IMR-90 (cell line): ENCODE results near the gene ADIG.

Experiments used
- MAZ ChIP-seq: IDR thresholded peaks from 2 replicates; pipeline ENCODE4 v1.6.1; 2012; ENCODE audit warnings: low read depth, mild to moderate bottlenecking, low read length, improper control_type of control experiment, moderate library complexity, borderline replicate concordance
- POLR2A ChIP-seq: IDR thresholded peaks from 2 replicates; pipeline ENCODE4 v1.6.1; 2012; ENCODE audit warnings: mild to moderate bottlenecking, low read depth, low read length
- TF ChIP-seq, protein P1 (sequence below): conservative IDR thresholded peaks from 2 replicates; pipeline ENCODE4 v1.5.1; 2012; ENCODE audit warnings: mild to moderate bottlenecking, low read depth, low read length, improper control_type of control experiment

GRCh38 chr20:38620441-38620840 is 39.4 kb downstream of the ADIG start:
- TF ChIP-seq, protein P1, sequence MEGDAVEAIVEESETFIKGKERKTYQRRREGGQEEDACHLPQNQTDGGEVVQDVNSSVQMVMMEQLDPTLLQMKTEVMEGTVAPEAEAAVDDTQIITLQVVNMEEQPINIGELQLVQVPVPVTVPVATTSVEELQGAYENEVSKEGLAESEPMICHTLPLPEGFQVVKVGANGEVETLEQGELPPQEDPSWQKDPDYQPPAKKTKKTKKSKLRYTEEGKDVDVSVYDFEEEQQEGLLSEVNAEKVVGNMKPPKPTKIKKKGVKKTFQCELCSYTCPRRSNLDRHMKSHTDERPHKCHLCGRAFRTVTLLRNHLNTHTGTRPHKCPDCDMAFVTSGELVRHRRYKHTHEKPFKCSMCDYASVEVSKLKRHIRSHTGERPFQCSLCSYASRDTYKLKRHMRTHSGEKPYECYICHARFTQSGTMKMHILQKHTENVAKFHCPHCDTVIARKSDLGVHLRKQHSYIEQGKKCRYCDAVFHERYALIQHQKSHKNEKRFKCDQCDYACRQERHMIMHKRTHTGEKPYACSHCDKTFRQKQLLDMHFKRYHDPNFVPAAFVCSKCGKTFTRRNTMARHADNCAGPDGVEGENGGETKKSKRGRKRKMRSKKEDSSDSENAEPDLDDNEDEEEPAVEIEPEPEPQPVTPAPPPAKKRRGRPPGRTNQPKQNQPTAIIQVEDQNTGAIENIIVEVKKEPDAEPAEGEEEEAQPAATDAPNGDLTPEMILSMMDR: no peak
- TF ChIP-seq MAZ (no peak), POLR2A (no peak)
